ENCODE results near the gene LIG4.
A peak's percentile ranks its signal among the peaks of the same experiment; 100 is the strongest.

LIG4 gene

DNA sequence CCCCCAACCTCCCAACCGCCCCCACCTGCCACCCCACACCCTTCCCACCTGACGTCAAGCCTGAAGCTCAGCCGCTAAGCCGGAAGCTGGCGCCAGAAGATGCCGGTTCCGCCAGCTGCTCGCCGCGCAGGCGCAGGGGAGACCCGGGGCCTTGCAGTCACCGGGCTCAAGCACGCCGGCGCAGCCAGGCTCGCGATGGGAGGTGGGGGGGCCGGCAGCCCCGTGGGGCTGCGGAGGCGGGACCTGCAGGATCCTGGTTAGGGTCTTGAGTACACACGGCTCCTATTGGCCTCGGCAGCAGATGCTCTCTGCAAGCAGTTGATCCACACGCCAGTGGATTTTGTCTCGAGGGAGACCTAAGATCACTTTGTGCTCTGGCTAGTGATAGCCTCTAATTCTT is at the start of gene LIG4:
Gene LIG4, minus strand, starts transcription at position 101 of the 400 bp plus-strand sequence. CDS start 4,268 bp downstream, outside the sequence.
- H3K4me3 ChIP-seq (ENCODE audit: low read depth, low read length, poor library complexity, severe bottlenecking) = peak within 1 kb of the TSS; percentile 56
- H3K9me3 ChIP-seq (ENCODE audit: low read length) = peaks cover 3% of the 10 kb centered on the region; the same call in 1 of the 2 replicates
- H4K20me1 ChIP-seq (ENCODE audit: insufficient read depth, low read length) = 0 out of 2 replicates have a peak, but pooled peaks cover 2% of the 10 kb centered on the region
- H2AFZ ChIP-seq (ENCODE audit: low read length) = 0 out of 2 replicates have a peak within 1 kb of the TSS, but pooled peaks have one; percentile 13
- H3K9me2 ChIP-seq (ENCODE audit: low read depth, low read length) = no peaks in the 10 kb centered on the region
- peaks cover 62% of the 10 kb centered on the region for H3K4me1 ChIP-seq (ENCODE audit: insufficient read depth, low read length, severe bottlenecking)
- H3K27ac ChIP-seq (ENCODE audit: low read depth, low read length, poor library complexity, severe bottlenecking) = peak within 1 kb of the TSS; percentile 77
- peaks cover 10% of the 10 kb centered on the region for H3K36me3 ChIP-seq (ENCODE audit: insufficient read depth, low read length)
- TF ChIP-seq, protein P1, sequence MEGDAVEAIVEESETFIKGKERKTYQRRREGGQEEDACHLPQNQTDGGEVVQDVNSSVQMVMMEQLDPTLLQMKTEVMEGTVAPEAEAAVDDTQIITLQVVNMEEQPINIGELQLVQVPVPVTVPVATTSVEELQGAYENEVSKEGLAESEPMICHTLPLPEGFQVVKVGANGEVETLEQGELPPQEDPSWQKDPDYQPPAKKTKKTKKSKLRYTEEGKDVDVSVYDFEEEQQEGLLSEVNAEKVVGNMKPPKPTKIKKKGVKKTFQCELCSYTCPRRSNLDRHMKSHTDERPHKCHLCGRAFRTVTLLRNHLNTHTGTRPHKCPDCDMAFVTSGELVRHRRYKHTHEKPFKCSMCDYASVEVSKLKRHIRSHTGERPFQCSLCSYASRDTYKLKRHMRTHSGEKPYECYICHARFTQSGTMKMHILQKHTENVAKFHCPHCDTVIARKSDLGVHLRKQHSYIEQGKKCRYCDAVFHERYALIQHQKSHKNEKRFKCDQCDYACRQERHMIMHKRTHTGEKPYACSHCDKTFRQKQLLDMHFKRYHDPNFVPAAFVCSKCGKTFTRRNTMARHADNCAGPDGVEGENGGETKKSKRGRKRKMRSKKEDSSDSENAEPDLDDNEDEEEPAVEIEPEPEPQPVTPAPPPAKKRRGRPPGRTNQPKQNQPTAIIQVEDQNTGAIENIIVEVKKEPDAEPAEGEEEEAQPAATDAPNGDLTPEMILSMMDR (IDR thresholded peaks at IDR 0.05; ENCODE audit: low read length) = no peak
- TF ChIP-seq EZH2 (IDR thresholded peaks at IDR 0.05; ENCODE audit: borderline replicate concordance, low read length) = no peak
- no peaks in the 10 kb centered on the region for H3K27me3 ChIP-seq (ENCODE audit: insufficient read depth, low read length)
- no peaks in the 10 kb centered on the region for H3K79me2 ChIP-seq (ENCODE audit: insufficient read depth, low read length)
- peak within 1 kb of the TSS; percentile 85 for H3K4me2 ChIP-seq (ENCODE audit: low read length)
- H3K9ac ChIP-seq (ENCODE audit: low read length) = peak within 1 kb of the TSS; percentile 64
- H3F3A ChIP-seq (ENCODE audit: insufficient read depth, low read length) = 0 out of 2 replicates have a peak, but pooled peaks cover 11% of the 10 kb centered on the region

DNA sequence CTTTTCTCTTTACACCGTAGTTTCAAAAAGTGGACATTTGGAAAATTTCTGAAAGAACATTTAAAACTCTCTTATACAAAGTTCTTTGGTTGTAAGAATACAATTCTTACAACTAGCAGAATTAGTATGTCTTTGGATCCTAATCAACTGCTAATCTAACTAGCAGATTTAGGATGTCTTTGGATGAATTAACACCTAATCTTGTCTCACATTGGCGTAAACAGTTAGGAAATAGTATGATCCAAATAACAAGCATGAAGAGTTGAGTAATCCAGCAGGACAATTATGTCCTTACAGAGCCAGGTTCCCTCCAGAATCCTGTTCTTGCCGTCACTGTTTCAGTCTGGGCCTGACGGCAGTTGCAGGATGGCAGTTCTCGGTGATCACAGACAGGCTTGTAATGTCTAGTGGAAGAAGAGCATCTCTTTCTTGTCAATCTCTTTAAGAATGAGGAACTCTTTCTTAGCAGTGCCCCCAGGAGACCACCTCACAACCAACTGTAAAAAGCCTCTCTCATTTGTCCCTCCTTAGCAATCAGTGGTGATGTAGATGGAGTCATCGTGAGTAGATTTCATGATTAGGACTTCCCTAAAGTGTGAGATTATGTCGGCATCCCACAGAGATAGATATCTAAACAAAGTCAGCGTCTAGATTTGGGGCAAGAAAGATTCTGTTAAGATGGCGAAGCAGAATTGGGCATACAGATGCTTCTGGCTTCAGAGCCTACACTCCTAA is 48.5 kb upstream of the LIG4 start:
- Histone ChIP-seq H2AFZ (ENCODE audit: low read length) (no peak overlapping the region), H3F3A (ENCODE audit: insufficient read depth, low read length) (no peaks in the 10 kb centered on the region), H3K4me1 (ENCODE audit: insufficient read depth, low read length, severe bottlenecking) (no peaks in the 10 kb centered on the region), H3K27ac (ENCODE audit: low read depth, low read length, poor library complexity, severe bottlenecking) (no peak overlapping the region), H4K20me1 (ENCODE audit: insufficient read depth, low read length) (no peaks in the 10 kb centered on the region), H3K9ac (ENCODE audit: low read length) (no peak overlapping the region), H3K27me3 (ENCODE audit: insufficient read depth, low read length) (no peaks in the 10 kb centered on the region), H3K4me3 (ENCODE audit: low read depth, low read length, poor library complexity, severe bottlenecking) (no peak overlapping the region), H3K79me2 (ENCODE audit: insufficient read depth, low read length) (no peaks in the 10 kb centered on the region), H3K9me2 (ENCODE audit: low read depth, low read length) (no peaks in the 10 kb centered on the region), H3K4me2 (ENCODE audit: low read length) (no peak overlapping the region), H3K36me3 (ENCODE audit: insufficient read depth, low read length) (no peaks in the 10 kb centered on the region), H3K9me3 (ENCODE audit: low read length) (no peaks in the 10 kb centered on the region)
- TF ChIP-seq, protein P1 (IDR thresholded peaks at IDR 0.05; ENCODE audit: low read length) = no peak
- TF ChIP-seq EZH2 (IDR thresholded peaks at IDR 0.05; ENCODE audit: borderline replicate concordance, low read length) = no peak

DNA sequence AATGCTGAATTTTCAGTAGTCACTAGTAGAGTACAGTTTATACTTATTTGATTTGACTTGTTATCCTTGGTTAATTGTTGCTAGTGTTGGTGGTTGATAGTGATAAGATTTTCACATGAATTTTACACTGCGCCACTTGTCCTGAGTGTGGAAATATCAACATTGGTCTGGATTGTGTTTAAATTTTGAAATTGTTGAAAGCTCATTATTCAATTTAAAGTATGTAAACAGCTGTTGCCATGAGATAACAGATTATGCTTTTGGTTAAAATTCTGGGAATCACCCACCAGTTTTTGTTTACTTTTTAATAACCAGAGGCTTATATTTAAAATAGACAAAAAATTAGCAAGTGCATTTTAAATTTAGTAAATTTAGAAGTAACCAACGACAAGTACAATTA is 41.9 kb upstream of the LIG4 start:
- Histone ChIP-seq H3K4me1 (ENCODE audit: insufficient read depth, low read length, severe bottlenecking) (no peaks in the 10 kb centered on the region), H3F3A (ENCODE audit: insufficient read depth, low read length) (no peaks in the 10 kb centered on the region), H3K4me3 (ENCODE audit: low read depth, low read length, poor library complexity, severe bottlenecking) (no peak overlapping the region), H3K9me2 (ENCODE audit: low read depth, low read length) (no peaks in the 10 kb centered on the region), H3K27me3 (ENCODE audit: insufficient read depth, low read length) (no peaks in the 10 kb centered on the region), H3K9ac (ENCODE audit: low read length) (no peak overlapping the region), H3K4me2 (ENCODE audit: low read length) (no peak overlapping the region), H3K79me2 (ENCODE audit: insufficient read depth, low read length) (no peaks in the 10 kb centered on the region), H3K36me3 (ENCODE audit: insufficient read depth, low read length) (no peaks in the 10 kb centered on the region), H3K9me3 (ENCODE audit: low read length) (no peaks in the 10 kb centered on the region), H2AFZ (ENCODE audit: low read length) (no peak overlapping the region), H4K20me1 (ENCODE audit: insufficient read depth, low read length) (no peaks in the 10 kb centered on the region), H3K27ac (ENCODE audit: low read depth, low read length, poor library complexity, severe bottlenecking) (no peak overlapping the region)
- TF ChIP-seq EZH2 (IDR thresholded peaks at IDR 0.05; ENCODE audit: borderline replicate concordance, low read length) = no peak
- TF ChIP-seq, protein P1 (IDR thresholded peaks at IDR 0.05; ENCODE audit: low read length) = no peak
